ENCODE measurements around the gene ISG20. TPM values are rescaled to one million over a fixed set of nuclear protein-coding genes. Genes with fewer than 3 reads are reported as not detected.

The ISG20 gene
- total and polyA plus RNA-seq, 2 donors (not counting 1 experiment from before 2014, with no cell fraction given) = 190 to 232 TPM

Small RNA genes lying within 50 kb of the gene (small RNA-seq; reads per million reads assigned to genes)
- gene MIR1179 (ENCODE audit: insufficient read length, low read depth, low replicate concordance) = 2.5 reads per million, percentile 32 among the genes with 10 or more reads in this experiment
- gene MIR7-2 (ENCODE audit: insufficient read length, low read depth, low replicate concordance) = not detected

Other genes with a start within 250 kb of the ISG20 start
- 22.6 and 24.6 TPM in 2 replicates for gene MRPL46, start 171.6 kb upstream of the ISG20 start, total RNA-seq
- 10.0 and 14.3 TPM in 2 replicates for gene MRPL46, start 171.6 kb upstream of the ISG20 start, polyA plus RNA-seq
- 37.9 and 40.1 TPM in 2 replicates for gene MRPS11, start 171.3 kb upstream of the ISG20 start, total RNA-seq
- 18.5 and 21.1 TPM in 2 replicates for gene MRPS11, start 171.3 kb upstream of the ISG20 start, polyA plus RNA-seq
- gene DET1, start 92.3 kb upstream of the ISG20 start, total RNA-seq = 10.1 and 14.1 TPM in 2 replicates
- 4.8 and 6.7 TPM in 2 replicates for gene DET1, start 92.3 kb upstream of the ISG20 start, polyA plus RNA-seq
- gene AEN, start 17.7 kb upstream of the ISG20 start, total RNA-seq = 18.5 and 24.0 TPM in 2 replicates
- gene AEN, start 17.7 kb upstream of the ISG20 start, polyA plus RNA-seq = 42.9 and 43.8 TPM in 2 replicates
- not detected in 2 replicates for gene ACAN, start 164.4 kb downstream of the ISG20 start, total RNA-seq
- 0.01 TPM in 1 of 2 replicates, not detected in the other for gene ACAN, start 164.4 kb downstream of the ISG20 start, polyA plus RNA-seq

All from B cell (primary cell).